Measurements from ENCODE around the gene GNAQ.

Gene GNAQ

GRCh38 chr9:78000221-78000620 lies 31.4 kb downstream of the GNAQ start:
- DNase-seq: no peak

GRCh38 chr9:77999231-77999631 lies 32.4 kb downstream of the GNAQ start:
- DNase-seq: no peak

- no peak for DNase-seq
Measured at GRCh38 chr9:77997611-77998284, 33.9 kb downstream of the GNAQ start.

- no peak for DNase-seq
Measured at GRCh38 chr9:77996696-77997095, 34.9 kb downstream of the GNAQ start.

GRCh38 chr9:77991191-77991590 lies 40.4 kb downstream of the GNAQ start:
- DNase-seq: no peak

GRCh38 chr9:77989909-77990308 lies 41.7 kb downstream of the GNAQ start:
- DNase-seq: no peak

GRCh38 chr9:77989458-77989857 lies 42.2 kb downstream of the GNAQ start:
- DNase-seq: no peak

- peak; percentile 69 to 82 for DNase-seq
Measured at GRCh38 chr9:77988630-77989029, 43.0 kb downstream of the GNAQ start.

- no peak for DNase-seq
Measured at GRCh38 chr9:77987880-77988525, 43.6 kb downstream of the GNAQ start.

GRCh38 chr9:77987081-77987656 lies 44.4 kb downstream of the GNAQ start:
- peak; percentile 55 to 58 for DNase-seq

GRCh38 chr9:77985996-77986395 lies 45.6 kb downstream of the GNAQ start:
- no peak for DNase-seq

- DNase-seq: no peak
Measured at GRCh38 chr9:77983320-77983662, 48.3 kb downstream of the GNAQ start.

GRCh38 chr9:77982581-77983319 lies 48.9 kb downstream of the GNAQ start:
- no peak for DNase-seq

- DNase-seq: no peak
Measured at GRCh38 chr9:77981907-77982306, 49.7 kb downstream of the GNAQ start.

GRCh38 chr9:77981332-77981731 lies 50.3 kb downstream of the GNAQ start:
- peak in 1 of 2 donors; percentile 27 for DNase-seq

GRCh38 chr9:77980622-77981021 lies 51.0 kb downstream of the GNAQ start:
- DNase-seq: peak; percentile 37 to 57

GRCh38 chr9:77978086-77978781 lies 53.4 kb downstream of the GNAQ start:
- no peak for DNase-seq

GRCh38 chr9:77977210-77977611 lies 54.4 kb downstream of the GNAQ start:
- DNase-seq: peak; percentile 84 to 94

- no peak for DNase-seq
Measured at GRCh38 chr9:77975806-77976205, 55.8 kb downstream of the GNAQ start.

GRCh38 chr9:77975036-77975435 lies 56.6 kb downstream of the GNAQ start:
- no peak for DNase-seq

GRCh38 chr9:77974434-77974833 lies 57.2 kb downstream of the GNAQ start:
- DNase-seq: no peak

GRCh38 chr9:77969083-77969482 lies 62.5 kb downstream of the GNAQ start:
- DNase-seq: no peak

GRCh38 chr9:77968506-77968905 lies 63.1 kb downstream of the GNAQ start:
- DNase-seq: no peak

Data from inflammatory macrophage treated with lipopolysaccharide for 1 hour (primary cell).